Upper lobe of right lung (tissue), 1 donor: ENCODE data around the gene ARHGEF10L. TPM values are rescaled to one million over a fixed set of nuclear protein-coding genes. Genes with fewer than 3 reads are reported as not detected.
"Not testable (repeated sequence)": the region's sequence is repeated elsewhere in the genome, so short reads cannot be mapped to it uniquely, and the experiment has no call there.

Experiments
- ATAC-seq: fragments of 200-7000 bp; cut with Tn5 transposase; one replicate; pipeline ENCODE4 v1.9.1; 2020; ENCODE audit warnings: mild to moderate bottlenecking, moderate library complexity
- DNase-seq: peaks from one replicate; pipeline ENCODE4 v3.0.0-alpha.2; 2020
- H3K27ac ChIP-seq: fragments of 200-600 bp; one replicate; pipeline ENCODE4 v1.8.0; 2022
- H3K27me3 ChIP-seq: fragments of 200-600 bp; one replicate; pipeline ENCODE4 v1.8.0; 2022; ENCODE audit warnings: mild to moderate bottlenecking
- H3K36me3 ChIP-seq: fragments of 200-600 bp; one replicate; pipeline ENCODE4 v1.8.0; 2022
- H3K4me1 ChIP-seq: fragments of 200-600 bp; one replicate; pipeline ENCODE4 v1.8.0; 2022
- H3K4me3 ChIP-seq: fragments of 200-600 bp; one replicate; pipeline ENCODE4 v1.8.0; 2022; ENCODE audit warnings: mild to moderate bottlenecking
- H3K9me3 ChIP-seq: fragments of 200-600 bp; one replicate; pipeline ENCODE4 v1.8.0; 2022
- intact Hi-C: fragments of 100-400 bp; cut with DNase I; formaldehyde crosslinking; loops from one replicate; pipeline ENCODE4 v1.11.0; 2022
- total RNA-seq: library from RNA; stranded (reverse); fragmentation: NEBNext Ultra II Directional; extraction: Animal tissue kit (Norgen Biotek cat#: 25700); gene quantifications from one replicate; pipeline ENCODE4 v1.2.1, GENCODE V29; 2021
- TF ChIP-seq, protein P1 (sequence below): fragments of 200-600 bp; IDR thresholded peaks from one replicate; pipeline ENCODE4 v1.8.0; 2022; ENCODE audit warnings: antibody characterized with exemption
- donor health status: DM: no; HTN: yes; CAD: no; lungs with severe emphysema.

The ARHGEF10L gene
- total RNA-seq, 1 donor from 2014 or later: 34.1 TPM

DNA sequence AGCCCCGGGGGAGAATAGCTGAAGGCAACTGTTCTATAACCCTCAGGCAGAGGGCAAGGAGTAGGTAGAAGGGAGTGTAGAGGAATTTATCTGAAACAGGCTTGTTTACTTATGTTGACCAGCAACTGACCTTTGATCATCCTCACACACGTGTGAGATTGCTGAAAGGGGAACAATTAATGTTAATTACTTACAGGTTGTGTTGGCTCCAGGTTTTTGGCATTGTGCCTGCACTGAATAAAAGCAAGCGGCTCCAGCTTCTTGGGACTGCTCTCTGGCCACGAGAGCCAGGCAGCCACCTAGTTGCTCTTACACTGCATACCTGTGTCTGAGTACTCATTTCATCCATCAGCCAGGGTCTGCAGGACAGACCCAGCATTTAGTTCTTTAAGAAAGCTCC lies 41.3 kb upstream of the ARHGEF10L start:
- Histone ChIP-seq H3K27me3 (peaks cover 11% of the 10 kb centered on the region), H3K9me3 (no peaks in the 10 kb centered on the region), H3K4me3 (no peak overlapping the region), H3K27ac (no peak overlapping the region), H3K4me1 (no peaks in the 10 kb centered on the region), H3K36me3 (no peaks in the 10 kb centered on the region)
- TF ChIP-seq, protein P1, sequence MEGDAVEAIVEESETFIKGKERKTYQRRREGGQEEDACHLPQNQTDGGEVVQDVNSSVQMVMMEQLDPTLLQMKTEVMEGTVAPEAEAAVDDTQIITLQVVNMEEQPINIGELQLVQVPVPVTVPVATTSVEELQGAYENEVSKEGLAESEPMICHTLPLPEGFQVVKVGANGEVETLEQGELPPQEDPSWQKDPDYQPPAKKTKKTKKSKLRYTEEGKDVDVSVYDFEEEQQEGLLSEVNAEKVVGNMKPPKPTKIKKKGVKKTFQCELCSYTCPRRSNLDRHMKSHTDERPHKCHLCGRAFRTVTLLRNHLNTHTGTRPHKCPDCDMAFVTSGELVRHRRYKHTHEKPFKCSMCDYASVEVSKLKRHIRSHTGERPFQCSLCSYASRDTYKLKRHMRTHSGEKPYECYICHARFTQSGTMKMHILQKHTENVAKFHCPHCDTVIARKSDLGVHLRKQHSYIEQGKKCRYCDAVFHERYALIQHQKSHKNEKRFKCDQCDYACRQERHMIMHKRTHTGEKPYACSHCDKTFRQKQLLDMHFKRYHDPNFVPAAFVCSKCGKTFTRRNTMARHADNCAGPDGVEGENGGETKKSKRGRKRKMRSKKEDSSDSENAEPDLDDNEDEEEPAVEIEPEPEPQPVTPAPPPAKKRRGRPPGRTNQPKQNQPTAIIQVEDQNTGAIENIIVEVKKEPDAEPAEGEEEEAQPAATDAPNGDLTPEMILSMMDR: no peak
- intact Hi-C loops: no loop called here
- DNase-seq (no peak), ATAC-seq (no peak)

DNA sequence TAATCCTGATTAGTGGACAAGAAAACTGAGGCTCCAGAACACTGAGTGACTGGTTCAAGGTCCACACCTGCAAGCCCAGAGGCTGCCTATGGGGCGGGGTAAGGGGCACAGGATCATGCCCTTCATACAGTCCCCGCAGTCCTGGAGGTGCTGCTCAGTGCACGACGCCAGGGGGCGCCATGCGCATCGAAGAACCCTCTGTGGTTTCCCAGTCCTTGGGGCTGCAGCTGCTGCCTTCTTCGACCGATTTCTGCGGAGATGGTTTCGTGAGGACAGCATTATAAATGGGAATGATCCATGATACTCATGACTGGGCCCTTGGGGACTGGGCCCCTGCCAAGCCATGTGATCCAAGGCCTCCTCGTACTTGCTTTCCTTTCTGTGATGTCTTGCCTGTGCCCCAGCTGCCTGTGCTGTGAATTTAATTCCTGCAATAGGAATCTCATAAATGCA lies 37.1 kb upstream of the ARHGEF10L start:
- TF ChIP-seq, protein P1: peak; percentile 85
- H3K27me3 ChIP-seq: peaks cover 4% of the 10 kb centered on the region
- no peaks in the 10 kb centered on the region for H3K36me3 ChIP-seq
- no peaks in the 10 kb centered on the region for H3K4me1 ChIP-seq
- H3K9me3 ChIP-seq: no peaks in the 10 kb centered on the region
- no peak overlapping the region for H3K27ac ChIP-seq
- H3K4me3 ChIP-seq: no peak overlapping the region
- DNase-seq: peak; percentile 92
- intact Hi-C loops: loop anchor here (10.0 kb wide), 1 partner anchor 102 kb away; no protein-coding TSS in a partner anchor
- ATAC-seq: peak; percentile 99

DNA sequence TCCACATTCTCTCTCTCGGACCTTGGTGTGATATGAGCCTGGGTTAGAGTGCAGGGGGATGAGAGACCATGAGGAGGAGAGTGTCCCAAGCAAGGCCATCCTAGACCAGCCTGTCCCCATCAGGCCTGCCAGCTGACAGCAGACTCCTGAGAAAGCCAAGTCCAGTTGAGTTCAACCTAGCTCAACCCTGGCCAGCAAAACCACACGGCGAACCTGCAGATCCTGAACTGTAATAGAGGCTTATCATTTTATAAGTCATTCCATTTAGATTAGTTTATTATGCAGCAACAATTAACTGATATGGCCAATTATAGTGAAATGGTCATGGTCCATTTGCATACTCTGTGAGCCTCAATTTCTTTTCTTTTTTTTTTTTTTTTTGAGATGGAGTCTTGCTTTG lies 36.4 kb upstream of the ARHGEF10L start:
- DNase-seq: no peak
- H3K4me1 ChIP-seq: no peaks in the 10 kb centered on the region
- peaks cover 4% of the 10 kb centered on the region for H3K27me3 ChIP-seq
- no peaks in the 10 kb centered on the region for H3K9me3 ChIP-seq
- intact Hi-C loops: loop anchor here (10.0 kb wide), 1 partner anchor 102 kb away; no protein-coding TSS in a partner anchor
- ATAC-seq: no peak
- TF ChIP-seq, protein P1: no peak
- H3K36me3 ChIP-seq: no peaks in the 10 kb centered on the region
- H3K27ac ChIP-seq: no peak overlapping the region
- no peak overlapping the region for H3K4me3 ChIP-seq

DNA sequence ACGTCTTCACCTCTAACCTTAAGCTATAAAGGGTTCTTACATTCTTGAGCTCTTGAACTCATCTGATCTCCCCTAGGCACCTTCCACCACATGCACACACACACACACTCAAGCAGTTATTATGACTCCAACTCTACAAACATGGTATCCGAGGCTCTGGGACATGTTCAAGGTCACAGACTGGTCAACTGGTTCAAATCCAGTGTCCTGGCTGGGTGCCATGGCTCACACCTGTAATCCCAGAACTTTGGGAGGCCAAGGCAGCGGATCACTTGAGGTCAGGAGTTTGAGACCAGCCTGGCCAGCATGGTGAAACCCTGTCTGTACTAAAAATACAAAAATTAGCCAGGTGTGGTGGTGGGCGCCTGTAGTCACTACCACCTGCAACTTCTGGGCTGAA lies 32.3 kb upstream of the ARHGEF10L start:
- not testable (repeated sequence) for ATAC-seq, H3K4me1 ChIP-seq, H3K4me3 ChIP-seq, DNase-seq, H3K27ac ChIP-seq, H3K36me3 ChIP-seq, H3K27me3 ChIP-seq, H3K9me3 ChIP-seq
- intact Hi-C loops: loop anchor here (10.0 kb wide), 1 partner anchor 98 kb away; no protein-coding TSS in a partner anchor

DNA sequence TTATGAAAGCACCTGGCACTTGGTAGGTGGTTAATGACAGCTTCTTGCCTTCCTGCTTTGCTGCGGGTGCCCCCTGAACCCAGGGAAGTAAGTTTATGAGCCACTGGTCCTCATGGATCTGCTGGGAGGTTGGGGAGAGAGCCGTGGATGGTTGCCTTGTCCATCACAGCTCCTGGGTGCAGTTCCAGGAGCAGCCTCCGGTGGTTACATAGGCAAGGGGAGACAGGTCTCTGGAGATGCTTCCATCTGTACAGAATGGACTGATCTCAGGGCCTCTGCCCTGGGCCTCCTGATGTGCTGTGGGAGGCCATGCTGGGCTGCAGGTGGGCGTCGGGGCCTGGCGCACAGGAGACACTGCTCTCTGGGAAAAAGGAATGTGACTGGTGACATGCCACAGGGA lies 31.6 kb upstream of the ARHGEF10L start:
- TF ChIP-seq, protein P1: no peak
- H3K4me3 ChIP-seq: no peak overlapping the region
- no peaks in the 10 kb centered on the region for H3K27me3 ChIP-seq
- H3K4me1 ChIP-seq: no peaks in the 10 kb centered on the region
- ATAC-seq (no peak), DNase-seq (no peak)
- H3K9me3 ChIP-seq: no peaks in the 10 kb centered on the region
- H3K36me3 ChIP-seq: no peaks in the 10 kb centered on the region
- H3K27ac ChIP-seq: no peak overlapping the region
- intact Hi-C loops: loop anchor here (10.0 kb wide), 1 partner anchor 97 kb away; no protein-coding TSS in a partner anchor

DNA sequence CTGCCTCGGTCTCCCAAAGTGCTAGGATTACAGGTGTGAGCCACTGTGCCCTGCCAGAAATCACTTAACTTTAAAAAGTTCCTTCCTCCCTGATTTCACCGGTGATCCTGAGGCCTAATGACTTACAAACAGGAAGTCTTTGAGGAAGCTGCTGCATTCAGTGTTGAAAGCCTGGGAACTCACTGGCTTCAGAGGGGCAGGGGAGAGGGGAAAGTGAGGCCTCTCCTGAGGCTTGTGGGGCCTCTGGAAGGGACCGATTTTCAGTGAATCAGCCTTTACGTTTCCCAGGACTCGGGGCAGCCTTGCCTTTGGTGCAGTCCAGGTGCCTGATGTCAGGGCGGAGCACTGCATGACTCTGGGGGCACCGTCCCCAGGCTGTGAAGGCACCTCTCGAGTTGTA lies 30.1 kb upstream of the ARHGEF10L start:
- TF ChIP-seq, protein P1: no peak
- intact Hi-C loops: loop anchor here (10.0 kb wide), 1 partner anchor 95 kb away; no protein-coding TSS in a partner anchor
- no peak overlapping the region for H3K4me3 ChIP-seq

More for the DNA sequence above, 30.1 kb upstream of the ARHGEF10L start:
- no peaks in the 10 kb centered on the region for H3K27me3 ChIP-seq
- ATAC-seq (peak; percentile 59), DNase-seq (no peak)
- no peaks in the 10 kb centered on the region for H3K4me1 ChIP-seq
- H3K36me3 ChIP-seq: no peaks in the 10 kb centered on the region
- H3K9me3 ChIP-seq: no peaks in the 10 kb centered on the region
- no peak overlapping the region for H3K27ac ChIP-seq
